ENCODE data around the gene TRIM49D1.
A peak's percentile ranks its signal among the peaks of the same experiment; 100 is the strongest.
"Not testable (repeated sequence)": the region's sequence is repeated elsewhere in the genome, so short reads cannot be mapped to it uniquely, and the experiment has no call there.

Gene TRIM49D1

GRCh38 chr11:89922195-89922660 is at the start of gene TRIM49D1:
Gene TRIM49D1 (minus strand): TSS chr11:89922245. CDS start chr11:89917710, 4,535 bp downstream.
- DNase-seq = no peak

- DNase-seq = not testable (repeated sequence)
Measured at GRCh38 chr11:89965737-89966136, 43.7 kb upstream of the TRIM49D1 start, which contains the start of gene TRIM64. Gene TRIM64 (plus strand): TSS chr11:89966037. CDS start chr11:89968504, 2,467 bp downstream.

- DNase-seq = not testable (repeated sequence)
Measured at GRCh38 chr11:89960833-89961232, 38.8 kb upstream of the TRIM49D1 start.

- not testable (repeated sequence) for DNase-seq
Measured at GRCh38 chr11:89923764-89924163, 1.7 kb upstream of the TRIM49D1 start, which contains the start of gene TRIM49D2. Gene TRIM49D2 (plus strand): TSS chr11:89924064. CDS start chr11:89926762, 2,698 bp downstream.

GRCh38 chr11:89900809-89901208 is 21.2 kb downstream of the TRIM49D1 start:
- not testable (repeated sequence) for DNase-seq

GRCh38 chr11:89893245-89893644 is 28.8 kb downstream of the TRIM49D1 start:
- DNase-seq = not testable (repeated sequence)

GRCh38 chr11:89877511-89877910 is 44.5 kb downstream of the TRIM49D1 start:
- not testable (repeated sequence) for DNase-seq

GRCh38 chr11:89872588-89872987 is 49.5 kb downstream of the TRIM49D1 start:
- not testable (repeated sequence) for DNase-seq

- not testable (repeated sequence) for DNase-seq
Measured at GRCh38 chr11:89865223-89865622, 56.8 kb downstream of the TRIM49D1 start.

GRCh38 chr11:89863906-89864704 is 57.9 kb downstream of the TRIM49D1 start:
- DNase-seq = peak in 1 of 2 donors; percentile 13
